B cell (primary cell): Measurements from ENCODE around the gene TENM4. TPM values are rescaled to one million over a fixed set of nuclear protein-coding genes. Genes with fewer than 3 reads are reported as not detected.

Experiments used
- ATAC-seq: fragments of 200-7000 bp; cut with Tn5 transposase; one replicate; pipeline ENCODE4 v1.10.0; 2021; ENCODE audit warnings: low read depth, mild to moderate bottlenecking, moderate number of reproducible peaks, moderate library complexity
- CTCF ChIA-PET: fragments of 350-600 bp; sonication (Branson Sonifier 250); formaldehyde crosslinking; loops from one replicate; lab custom pipeline; 2021; ENCODE audit warnings: antibody characterized with exemption, inconsistent platforms; lab: Charles Lee
- POLR2A ChIA-PET: fragments of 350-600 bp; sonication (Branson Sonifier 250); formaldehyde crosslinking; loops from one replicate; lab custom pipeline; 2021; ENCODE audit warnings: antibody characterized with exemption; lab: Charles Lee
- DNase-seq: peaks from one replicate; pipeline ENCODE4 v3.0.0; 2013
- H2AFZ ChIP-seq: 2 replicates; pipeline ENCODE4 v1.6.1; 2012; ENCODE audit warnings: mild to moderate bottlenecking, low read depth, low read length; ENCODE audit not compliant: insufficient read depth, poor library complexity, severe bottlenecking
- H3K27ac ChIP-seq, 2 donors: 1 replicate in 1 of 2; 2 replicates in 1 of 2; pipeline ENCODE4 v1.5.1; 2012 to 2013; ENCODE audit warnings: low read length in 2 of 2, mild to moderate bottlenecking in 2 of 2, moderate library complexity in 1 of 2
- H3K27me3 ChIP-seq, 4 experiments: fragments of 200-600 bp in 1 of 4; sonication (generic) in 1 of 4; replicated peaks in 1 of 4; 1 replicate in 2 of 4; 2 replicates in 2 of 4; pipeline versions ENCODE4 v1.6.1 to v1.7.0; 2013 to 2016; ENCODE audit warnings: low read length in 3 of 4, mild to moderate bottlenecking in 2 of 4, mixed read lengths in 1 of 4, moderate library complexity in 1 of 4; ENCODE audit not compliant: insufficient read depth in 4 of 4, control insufficient read depth in 3 of 4; ENCODE audit errors: control extremely low read depth in 1 of 4
- H3K36me3 ChIP-seq, 2 experiments: replicated peaks in 1 of 2; 1 replicate in 1 of 2; 2 replicates in 1 of 2; pipeline versions ENCODE4 v1.6.1 to v1.7.1; 2013; ENCODE audit warnings: low read length in 1 of 2; ENCODE audit not compliant: insufficient read depth in 2 of 2, control insufficient read depth in 1 of 2; ENCODE audit errors: control extremely low read depth in 1 of 2, extremely low read depth in 1 of 2
- H3K4me1 ChIP-seq, 2 donors: fragments of 200-600 bp in 1 of 2; sonication (generic) in 1 of 2; 1 replicate in 1 of 2; 2 replicates in 1 of 2; pipeline versions ENCODE4 v1.5.1 to v1.6.1; 2013 to 2017; ENCODE audit warnings: low read length in 2 of 2; ENCODE audit not compliant: control insufficient read depth in 2 of 2, insufficient read depth in 2 of 2
- H3K4me2 ChIP-seq: replicated peaks from 2 replicates; pipeline ENCODE3; 2012; ENCODE audit warnings: mild to moderate bottlenecking, low read depth, low read length; ENCODE audit not compliant: poor library complexity, severe bottlenecking
- H3K4me3 ChIP-seq, 5 experiments: fragments of 200-600 bp in 1 of 5; sonication (generic) in 1 of 5; 1 replicate in 3 of 5; 2 replicates in 2 of 5; pipeline versions ENCODE4 v1.5.1 to v1.7.0; 2011 to 2016; ENCODE audit warnings: low read length in 4 of 5, mild to moderate bottlenecking in 4 of 5, low read depth in 2 of 5, control low read depth in 1 of 5, moderate library complexity in 1 of 5; ENCODE audit not compliant: insufficient read depth in 1 of 5; ENCODE audit errors: control extremely low read depth in 1 of 5, extremely low read depth in 1 of 5
- H3K79me2 ChIP-seq: fragments of 200-600 bp; sonication (generic); one replicate; pipeline ENCODE4 v1.6.0; 2016; ENCODE audit warnings: low read length; ENCODE audit not compliant: control insufficient read depth, insufficient read depth
- H3K9ac ChIP-seq: fragments of 200-600 bp; sonication (generic); 2 replicates; pipeline ENCODE4 v1.6.1; 2017; ENCODE audit warnings: mild to moderate bottlenecking, low read length, moderate library complexity
- H3K9me3 ChIP-seq, 3 donors: one replicate each; pipeline versions ENCODE4 v1.6.1 to v1.7.1; 2013; ENCODE audit warnings: low read length in 2 of 3; ENCODE audit not compliant: control insufficient read depth in 2 of 3, insufficient read depth in 1 of 3; ENCODE audit errors: control extremely low read depth in 1 of 3
- H4K20me1 ChIP-seq: 2 replicates; pipeline ENCODE4 v1.6.0; 2012; ENCODE audit warnings: mild to moderate bottlenecking, low read length; ENCODE audit not compliant: insufficient read depth, control insufficient read depth, poor library complexity, severe bottlenecking
- H3K27ac Mint-ChIP-seq: one replicate; pipeline ENCODE4 v1.8.0; 2021; ENCODE audit warnings: mixed read lengths
- H3K27me3 Mint-ChIP-seq: one replicate; pipeline ENCODE4 v1.8.0; 2021; ENCODE audit warnings: mixed read lengths
- H3K4me1 Mint-ChIP-seq: one replicate; pipeline ENCODE4 v1.8.0; 2021; ENCODE audit warnings: mixed read lengths
- H3K4me3 Mint-ChIP-seq: one replicate; pipeline ENCODE4 v1.8.0; 2021; ENCODE audit warnings: mixed read lengths
- H3K9me3 Mint-ChIP-seq: one replicate; pipeline ENCODE4 v1.8.0; 2022; ENCODE audit warnings: mixed read lengths; ENCODE audit not compliant: insufficient read depth
- CTCF ChIP-seq: fragments of 200-600 bp; IDR thresholded peaks from one replicate; pipeline ENCODE4 v1.8.0; 2022; ENCODE audit warnings: antibody characterized with exemption, mild to moderate bottlenecking
- EZH2 ChIP-seq: IDR thresholded peaks from 2 replicates; pipeline ENCODE4 v1.6.1; 2012; ENCODE audit warnings: borderline replicate concordance, low read depth, mild to moderate bottlenecking, moderate library complexity, low read length; ENCODE audit not compliant: insufficient read depth, poor library complexity, severe bottlenecking
- WGBS: methylation state at CpG from one replicate; pipeline ENCODE4 v1.1.5; 2013; ENCODE audit warnings: missing lambda C conversion rate; ENCODE audit not compliant: insufficient coverage; 5-methylcytosine and 5-hydroxymethylcytosine counted together
- intact Hi-C: fragments of 100-400 bp; cut with micrococcal nuclease; formaldehyde crosslinking; loops from one replicate; pipeline ENCODE4 v1.10.0; 2022
- polyA plus RNA-seq: library from polyadenylated mRNA; depleted of rRNA; stranded (reverse); fragments of >200 nt; gene quantifications from 2 replicates; pipeline ENCODE4 v1.2.3, GENCODE V29; 2012
- total RNA-seq, 2 donors: library from RNA; stranded (reverse); fragments of 120-200 nt in 1 of 2; gene quantifications; 1 replicate in 1 of 2; 2 replicates in 1 of 2; pipeline versions ENCODE4 v1.2.3 to v1.2.4, GENCODE V29; 2013 to 2022

Gene TENM4
- total and polyA plus RNA-seq, 2 donors (not counting 1 experiment from before 2014, with no cell fraction given), result 0.09 to 5.7 TPM

GRCh38 chr11:79198203-79198897 is 242.5 kb downstream of the TENM4 start:
- H3K27me3 ChIP-seq, result no peaks in the 10 kb centered on the region
- no peak overlapping the region for H3K4me3 ChIP-seq
- intact Hi-C loops, result no loop called here
- ChIA-PET CTCF (no interaction called here), POLR2A (no interaction called here)
- TF ChIP-seq CTCF (no peak), EZH2 (no peak)
- H4K20me1 ChIP-seq, result no peaks in the 10 kb centered on the region
- no peak overlapping the region for H2AFZ ChIP-seq
- peaks cover 4% of the 10 kb centered on the region for H3K4me1 Mint-ChIP-seq
- H3K4me2 ChIP-seq, result no peak overlapping the region
- no peaks in the 10 kb centered on the region for H3K27me3 Mint-ChIP-seq
- no peak overlapping the region for H3K9ac ChIP-seq
- H3K9me3 ChIP-seq, result peaks cover 0 to 3% (median 0%) of the 10 kb centered on the region in 3 donors
- H3K27ac ChIP-seq, result no peak overlapping the region
- H3K79me2 ChIP-seq, result no peaks in the 10 kb centered on the region
- H3K9me3 Mint-ChIP-seq, result no peaks in the 10 kb centered on the region
- no peaks in the 10 kb centered on the region for H3K4me1 ChIP-seq
- no peak for ATAC-seq
- no peak overlapping the region for H3K27ac Mint-ChIP-seq
- H3K36me3 ChIP-seq, result no peaks in the 10 kb centered on the region
- H3K4me3 Mint-ChIP-seq, result no peak overlapping the region
- WGBS, result 89% methylated on average over 6 of the region's 7 CpGs
- no peak for DNase-seq

GRCh38 chr11:79196950-79197349 is 243.9 kb downstream of the TENM4 start:
- H3K4me2 ChIP-seq, result no peak overlapping the region
- TF ChIP-seq EZH2, result no peak
- TF ChIP-seq CTCF, result no peak
- no peaks in the 10 kb centered on the region for H3K36me3 ChIP-seq
- ChIA-PET POLR2A (no interaction called here), CTCF (no interaction called here)
- no peak overlapping the region for H3K4me3 ChIP-seq
- no peaks in the 10 kb centered on the region for H3K27me3 Mint-ChIP-seq
- no peak overlapping the region for H2AFZ ChIP-seq
- H3K79me2 ChIP-seq, result no peaks in the 10 kb centered on the region
- H3K4me1 Mint-ChIP-seq, result peaks cover 4% of the 10 kb centered on the region
- H3K9me3 Mint-ChIP-seq, result no peaks in the 10 kb centered on the region
- H3K27me3 ChIP-seq, result no peaks in the 10 kb centered on the region
- H3K9ac ChIP-seq, result no peak overlapping the region
- no peak overlapping the region for H3K27ac Mint-ChIP-seq
- no peak overlapping the region for H3K4me3 Mint-ChIP-seq
- H3K4me1 ChIP-seq, result no peaks in the 10 kb centered on the region
- peaks cover 0 to 9% (median 0%) of the 10 kb centered on the region in 3 donors for H3K9me3 ChIP-seq
- ATAC-seq, result no peak
- intact Hi-C loops, result no loop called here
- H3K27ac ChIP-seq, result no peak overlapping the region
- H4K20me1 ChIP-seq, result no peaks in the 10 kb centered on the region
- WGBS, result 98% methylated on average over 4 of the region's 4 CpGs
- no peak for DNase-seq
